HUDEP-2 (cell line): ENCODE data around the gene NHLRC4.
A peak's percentile ranks its signal among the peaks of the same experiment; 100 is the strongest.

ENCODE experiments used
- DNase-seq, 76 experiments: peaks; one replicate each; lab custom pipeline; 2025; ENCODE audit not compliant: unreplicated experiment in 76 of 76; lab: John Stamatoyannopoulos, UW

The NHLRC4 gene

DNA sequence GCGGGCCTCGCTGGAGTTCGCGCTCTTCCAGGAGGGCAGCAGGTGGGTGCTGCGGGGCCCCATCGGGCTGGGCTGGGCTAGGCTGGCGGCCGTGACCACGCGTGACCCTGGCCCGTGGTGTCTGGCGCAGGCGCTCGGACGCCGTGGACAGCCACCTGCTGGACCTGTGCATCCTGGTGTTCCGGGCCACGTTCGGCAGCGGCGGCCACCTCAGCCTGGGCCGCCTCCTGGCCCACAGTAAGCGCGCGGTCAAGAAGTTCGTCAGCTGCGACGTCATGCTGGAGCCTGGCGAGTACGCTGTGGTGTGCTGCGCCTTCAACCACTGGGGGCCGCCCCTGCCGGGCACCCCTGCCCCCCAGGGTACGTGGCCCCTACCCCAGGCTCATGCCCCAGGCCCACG, 14.6 kb upstream of the NHLRC4 start:
- DNase-seq: no peak

DNA sequence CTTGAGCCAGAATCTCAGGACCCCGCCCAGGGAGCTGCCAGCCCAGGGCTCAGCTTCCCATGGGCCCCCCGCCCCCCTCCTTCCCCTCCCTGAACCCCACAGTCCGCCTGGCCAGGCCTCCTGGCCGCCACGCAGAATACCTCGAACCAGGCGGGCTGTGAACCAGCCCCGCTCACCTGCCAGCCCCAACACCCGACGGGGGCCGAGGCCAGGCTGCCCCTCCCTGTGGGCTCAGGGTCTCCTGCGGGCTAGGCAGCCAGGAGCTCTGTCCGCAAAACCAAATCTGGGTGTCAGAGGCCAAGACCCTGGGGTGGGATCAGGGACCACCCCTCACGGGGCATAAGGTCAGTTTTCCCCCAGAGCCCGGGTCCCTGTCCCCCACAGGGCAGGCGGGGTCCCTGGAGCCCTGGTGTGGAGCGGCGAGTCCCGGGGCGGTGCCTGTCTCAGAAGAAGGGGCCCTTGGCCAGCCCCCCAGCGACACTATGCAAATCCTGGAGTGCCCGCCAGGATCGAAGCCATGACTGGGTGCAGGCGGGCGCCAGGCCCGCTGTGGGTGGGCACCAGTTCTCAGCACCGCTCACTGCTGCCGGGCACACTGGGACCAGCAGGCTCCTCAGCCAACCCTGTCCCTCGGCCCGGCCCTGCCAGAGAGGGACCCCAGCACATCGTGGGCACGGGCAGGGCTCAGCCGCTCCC, 13.1 kb upstream of the NHLRC4 start:
- DNase-seq: no peak

DNA sequence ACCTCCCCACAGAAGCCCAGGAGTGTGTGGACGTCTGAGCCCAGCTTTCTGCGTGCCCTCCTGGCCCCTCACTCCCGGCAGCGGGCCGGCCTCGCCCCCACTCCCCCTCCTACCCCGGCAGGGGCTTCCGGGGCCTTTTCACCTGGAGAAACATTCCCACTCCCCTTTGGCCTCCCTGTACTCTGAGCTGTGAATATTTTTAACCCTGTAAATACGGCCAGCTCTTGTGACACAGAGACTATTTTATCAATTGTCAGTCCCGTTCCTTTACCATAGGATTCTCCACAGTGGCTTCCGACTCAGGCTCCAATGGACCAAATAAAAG, 12.5 kb upstream of the NHLRC4 start:
- DNase-seq: no peak

DNA sequence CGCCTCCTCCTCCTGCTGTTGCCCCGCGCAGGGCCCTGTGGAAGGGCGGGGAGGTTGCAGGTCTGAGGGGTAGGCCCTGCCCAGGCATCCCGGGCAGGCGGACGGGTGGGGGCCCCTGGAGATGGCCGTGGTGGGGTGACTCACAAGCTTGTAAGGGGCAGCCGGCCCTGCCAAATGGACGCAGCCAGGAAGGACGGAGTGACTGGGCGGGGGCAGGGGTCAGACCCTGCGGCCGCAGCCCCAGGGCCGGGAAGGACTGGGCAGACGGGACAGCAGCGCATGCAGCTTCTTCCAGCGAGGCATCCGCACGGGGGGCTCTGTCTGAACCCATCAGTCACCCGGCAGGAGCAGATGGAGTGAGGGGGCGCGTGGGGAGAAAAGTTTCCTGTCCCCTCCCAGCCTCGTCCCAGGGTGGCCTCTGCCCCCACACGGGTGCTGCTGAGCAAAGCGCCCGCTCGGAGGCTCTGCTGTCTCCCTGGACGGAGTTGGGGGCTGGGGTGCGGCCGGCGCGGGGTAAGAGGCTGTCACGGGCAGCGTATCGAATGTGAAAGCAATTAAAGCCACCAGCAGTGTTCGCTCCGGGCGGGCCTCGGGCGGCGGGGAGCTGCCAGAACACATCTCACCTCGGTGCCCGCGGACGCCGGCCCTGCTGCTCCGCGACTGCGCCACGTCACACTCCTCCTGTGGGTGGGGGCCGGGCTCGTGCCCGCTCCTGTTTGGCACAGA, 12.0 kb upstream of the NHLRC4 start:
- no peak for DNase-seq

DNA sequence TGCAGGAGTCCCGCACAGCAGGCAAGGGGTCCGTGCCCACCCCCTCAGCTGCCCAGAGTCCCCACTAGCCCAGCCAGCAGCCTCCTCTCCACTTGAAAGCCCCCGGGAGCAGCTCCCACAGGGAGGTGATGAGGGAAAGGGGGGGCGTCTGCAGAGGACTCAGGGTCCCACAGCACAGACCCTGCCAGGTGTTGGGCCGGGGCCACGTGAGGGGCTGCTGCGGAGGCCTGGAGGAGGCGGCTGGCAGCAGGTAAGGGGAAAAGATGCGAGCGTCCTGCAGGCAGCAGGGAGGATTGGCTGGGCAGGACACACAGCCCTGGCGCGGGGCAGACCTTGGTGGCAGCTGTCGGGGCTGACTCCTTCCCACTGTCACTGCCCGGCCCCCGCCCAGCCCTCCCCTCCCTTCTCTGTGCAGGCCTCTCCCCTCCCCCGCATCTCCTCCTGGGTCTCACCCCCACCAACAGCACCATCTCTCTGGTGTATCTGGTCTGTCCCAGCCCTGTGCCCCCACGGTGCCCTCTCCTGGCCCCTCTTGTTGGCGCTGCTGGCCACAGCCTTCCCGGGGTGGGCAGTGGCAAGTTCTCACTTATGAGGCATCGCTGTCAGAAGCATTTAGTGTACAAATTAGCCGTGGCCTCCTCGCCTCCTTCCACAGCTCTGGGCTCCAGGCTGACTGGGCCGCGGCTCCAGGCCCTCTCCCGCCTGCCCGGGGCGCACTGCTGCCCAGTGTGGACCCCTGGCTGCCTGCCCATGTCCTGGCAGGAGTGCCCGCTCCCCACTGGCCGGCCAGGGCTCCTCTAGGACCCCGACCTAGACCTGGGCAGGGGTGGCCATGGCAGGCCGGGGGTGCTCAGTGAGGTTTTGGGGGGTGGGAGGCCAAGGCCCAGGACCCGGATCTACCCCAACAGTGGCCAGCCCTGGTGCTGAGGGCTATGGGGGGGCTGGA, 11.0 kb upstream of the NHLRC4 start:
- DNase-seq: peak in 18 of 76 experiments; percentile 10 to 54 (median 22)

DNA sequence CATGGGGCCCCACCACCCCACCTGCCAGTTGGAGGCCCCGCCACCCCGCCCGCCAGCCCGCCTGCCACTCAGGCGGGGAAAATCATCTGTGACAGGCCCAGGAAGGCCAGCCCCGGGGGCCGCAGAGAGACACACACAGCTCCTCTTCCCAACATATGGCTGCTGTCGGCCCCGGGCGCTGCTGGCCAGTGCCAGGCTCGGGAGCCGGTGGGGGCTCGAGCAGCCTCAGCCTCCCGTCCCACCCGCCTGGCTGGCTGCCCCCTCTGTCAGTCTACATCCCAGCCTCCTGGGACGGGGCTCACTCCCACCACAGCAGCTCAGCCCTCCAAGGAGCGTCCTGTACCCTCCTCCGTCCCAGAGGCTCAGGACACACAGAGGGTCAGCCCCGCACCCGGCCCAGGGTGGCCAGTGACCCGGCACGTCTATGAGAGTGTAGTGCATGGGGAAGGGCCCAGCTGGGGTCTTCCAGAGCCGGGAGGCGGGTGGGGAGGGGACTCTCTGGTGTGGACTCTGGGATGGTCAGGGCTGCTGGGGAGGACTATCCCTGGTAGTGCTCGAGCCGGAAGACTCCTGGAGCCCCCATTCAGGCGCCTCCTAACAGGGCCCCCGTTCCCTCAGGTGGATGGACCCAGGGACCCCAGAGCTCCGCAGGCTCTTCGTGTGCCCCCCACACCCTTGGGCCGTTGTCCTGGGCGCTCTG, 10.2 kb upstream of the NHLRC4 start:
- DNase-seq: no peak

DNA sequence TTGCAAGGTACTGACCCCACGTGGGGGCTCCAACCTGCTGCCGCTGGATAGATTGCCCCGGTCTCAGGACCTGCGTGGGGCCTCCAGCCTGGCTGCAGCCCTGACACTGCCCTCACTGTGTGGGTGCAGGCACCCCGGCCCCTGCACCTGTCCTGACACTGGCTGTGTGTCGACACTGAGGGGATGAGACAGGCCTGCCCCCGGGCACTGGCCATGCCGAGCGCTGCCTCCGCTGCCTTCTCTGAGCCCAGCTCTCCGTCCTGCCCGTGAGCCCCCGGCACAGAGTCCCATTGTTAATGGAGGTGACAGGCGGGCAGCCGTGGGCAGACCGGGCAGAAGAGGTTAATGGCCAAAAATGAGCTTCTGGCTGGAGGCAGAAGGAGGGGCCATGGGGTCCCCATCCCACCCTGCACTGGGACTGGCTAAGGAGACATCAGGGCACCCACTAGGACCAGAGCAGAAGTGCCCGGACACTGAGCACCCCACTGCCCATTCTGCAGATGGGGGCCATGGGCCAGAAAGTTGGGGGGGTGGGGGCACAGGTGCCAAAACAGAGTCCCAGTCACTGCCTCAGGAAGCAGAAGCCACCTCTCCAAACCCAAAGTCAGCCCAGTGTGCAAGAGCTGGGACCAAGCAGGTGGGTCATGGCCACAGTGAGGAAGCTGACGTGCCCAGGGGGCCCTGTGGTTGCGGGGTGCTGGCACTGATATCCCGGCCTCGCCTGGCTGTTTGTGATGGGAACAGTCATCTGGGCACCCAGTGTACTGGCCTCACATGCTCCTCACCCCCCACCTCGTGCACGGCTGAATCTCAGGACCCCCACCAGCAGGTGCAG, 9.1 kb upstream of the NHLRC4 start:
- no peak for DNase-seq

DNA sequence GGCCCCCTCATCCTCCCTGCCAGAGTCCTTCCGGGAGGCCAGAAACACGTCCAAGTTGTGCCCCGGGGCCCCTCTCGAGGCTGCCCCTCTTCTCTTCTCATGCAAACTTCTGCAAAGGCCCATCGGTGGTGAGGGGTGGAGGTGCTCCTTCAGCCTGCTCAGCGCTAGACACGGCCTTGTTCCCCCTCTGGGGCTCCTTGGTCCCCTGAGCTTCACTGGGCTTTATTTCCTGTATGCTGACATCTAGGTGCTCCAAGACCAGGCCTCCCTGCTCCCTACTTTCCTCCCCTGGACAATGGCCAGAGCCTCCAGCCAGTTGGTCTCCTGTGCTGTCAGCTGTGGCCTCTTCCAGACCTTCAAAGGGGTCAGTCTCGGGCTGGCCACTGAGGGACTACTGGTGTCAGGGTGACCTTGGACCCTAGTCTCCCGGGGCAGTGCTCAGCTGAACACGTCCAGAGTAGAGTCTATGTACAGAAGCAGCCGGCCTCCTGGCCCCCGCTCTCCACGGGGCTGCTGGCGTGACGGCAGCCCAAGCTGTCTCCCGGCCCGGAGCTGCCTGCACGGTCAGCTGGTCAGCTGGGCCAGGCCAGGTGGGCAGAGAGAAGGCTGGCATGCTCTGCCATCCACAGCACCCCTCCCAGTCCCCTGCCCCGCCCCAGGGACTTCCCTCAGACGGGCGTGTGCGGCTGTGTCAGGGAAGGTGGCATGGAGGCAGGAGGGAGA, 8.3 kb upstream of the NHLRC4 start:
- DNase-seq: peak in 1 of 76 experiments; percentile 65

DNA sequence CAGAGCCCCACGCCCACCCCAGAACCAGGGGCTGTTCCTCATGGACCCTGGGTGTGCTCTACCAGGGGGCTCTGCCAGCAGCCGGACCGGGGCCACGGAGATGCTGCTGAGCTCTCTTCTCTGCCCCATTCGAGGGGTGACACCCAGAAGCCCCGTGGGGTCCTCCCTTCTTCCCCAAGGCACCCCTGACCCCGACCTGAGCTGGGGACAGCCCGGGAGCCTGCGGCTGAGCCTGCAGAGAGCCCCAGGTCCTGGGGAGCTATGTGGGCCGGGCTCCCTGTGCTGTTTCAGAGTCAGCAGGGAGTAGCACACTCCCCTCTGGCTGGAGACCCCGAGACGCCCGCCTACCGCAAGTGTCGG, 7.8 kb upstream of the NHLRC4 start:
- DNase-seq: no peak

DNA sequence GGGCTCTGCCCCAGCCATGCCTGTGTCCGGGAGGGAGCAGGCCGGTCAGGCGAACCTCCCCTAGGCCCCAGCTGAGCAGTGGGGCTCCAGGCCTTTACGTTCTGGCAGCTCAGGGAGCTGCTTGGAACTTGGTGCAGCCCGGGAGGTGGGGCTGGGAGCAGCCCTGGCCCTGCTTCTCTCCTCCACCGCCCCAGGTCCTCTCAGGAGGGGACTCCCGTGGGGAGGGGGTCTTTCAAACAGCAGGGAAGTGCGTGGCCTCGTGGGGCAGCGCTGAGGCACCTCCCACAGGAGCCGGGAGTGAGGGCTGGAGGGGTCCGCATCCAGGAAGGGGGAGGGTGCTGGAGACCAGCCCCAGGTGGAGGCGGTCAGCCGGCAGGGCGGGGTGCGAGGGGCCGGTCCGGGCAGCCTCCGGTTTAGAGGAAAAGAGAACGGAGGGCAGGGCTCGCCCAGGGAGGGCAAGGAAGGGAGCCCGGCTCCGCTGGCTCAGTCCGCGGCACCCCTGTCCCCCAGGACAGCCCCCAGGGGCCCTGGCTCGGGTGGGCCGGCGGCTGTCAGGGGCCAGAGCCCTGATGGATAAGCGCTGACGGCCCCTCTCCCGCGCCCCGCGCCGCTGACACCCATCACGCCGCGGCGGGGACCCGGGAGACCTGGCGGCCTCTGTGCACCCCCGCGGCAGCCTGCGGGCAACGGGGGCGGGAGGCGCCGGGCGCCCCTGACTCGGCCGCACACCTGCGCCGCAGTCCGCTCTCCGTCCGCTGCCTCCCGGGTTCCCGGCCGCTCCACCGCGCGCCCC, 7.2 kb upstream of the NHLRC4 start:
- DNase-seq: no peak

DNA sequence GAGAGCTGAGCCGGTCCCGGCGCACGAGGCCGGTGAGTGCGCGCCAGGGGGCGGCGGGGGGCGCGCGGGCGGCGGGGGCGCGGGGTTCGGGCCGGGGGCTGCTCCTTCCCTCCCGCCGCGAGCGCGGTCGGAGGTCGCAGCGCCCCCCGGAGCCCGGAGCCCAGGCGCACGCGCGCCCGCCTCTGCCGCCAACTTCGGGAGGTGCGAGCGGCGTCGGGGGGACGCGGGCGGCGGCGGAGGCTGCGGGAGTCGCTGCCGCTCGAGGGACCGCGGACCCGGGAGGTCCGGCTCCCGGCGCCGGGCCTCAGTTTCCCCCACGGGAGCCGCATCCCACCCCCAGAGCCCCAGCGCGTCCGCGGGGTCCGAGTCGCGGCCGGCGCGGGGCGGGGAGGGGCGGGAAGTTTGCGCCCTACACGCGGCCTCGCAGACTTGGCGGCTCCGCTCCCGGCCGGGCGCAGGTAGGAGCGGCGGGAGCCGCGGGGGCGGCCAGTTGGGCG, 6.6 kb upstream of the NHLRC4 start, which contains the start of gene PRR35:
Gene PRR35, plus strand, starts transcription at position 191 of the 497 bp plus-strand sequence. CDS start 2,901 bp downstream, outside the sequence.
- DNase-seq: no peak

DNA sequence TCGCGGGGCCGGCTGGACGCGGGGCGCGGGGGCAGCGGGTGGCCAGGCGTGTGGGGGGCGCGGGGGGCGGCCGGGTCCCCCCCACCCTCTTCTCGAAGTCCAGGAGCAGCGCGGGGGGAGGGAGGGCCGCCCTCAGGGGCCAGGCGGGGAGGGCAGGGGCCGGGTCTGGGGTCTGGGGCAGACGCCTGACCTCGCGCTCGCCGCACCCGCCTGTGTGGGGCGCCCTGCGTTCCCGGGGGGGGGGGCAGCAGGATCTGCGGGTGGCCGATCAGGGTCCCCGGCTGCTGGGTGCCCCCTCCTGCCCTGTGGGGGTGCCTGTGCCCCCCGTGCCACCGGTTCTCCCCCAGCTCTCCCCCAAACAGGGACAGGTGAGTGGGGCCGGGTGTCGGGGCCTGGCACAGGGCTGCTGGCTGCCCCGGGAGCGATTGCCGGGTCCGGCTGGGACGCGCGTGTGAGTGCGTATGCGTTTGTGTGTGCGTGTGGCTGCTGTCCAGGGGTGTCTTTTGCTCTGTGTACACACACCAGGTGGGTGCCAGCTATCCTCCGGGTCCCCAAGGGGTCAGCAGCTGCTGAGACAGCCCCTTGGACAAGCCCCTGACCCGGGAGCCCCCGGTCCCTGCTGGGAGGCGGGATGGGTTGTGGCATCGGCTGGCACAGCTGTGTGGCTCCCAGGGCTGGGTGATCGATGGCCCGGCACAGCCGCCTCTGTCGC, 5.9 kb upstream of the NHLRC4 start:
- DNase-seq: no peak

DNA sequence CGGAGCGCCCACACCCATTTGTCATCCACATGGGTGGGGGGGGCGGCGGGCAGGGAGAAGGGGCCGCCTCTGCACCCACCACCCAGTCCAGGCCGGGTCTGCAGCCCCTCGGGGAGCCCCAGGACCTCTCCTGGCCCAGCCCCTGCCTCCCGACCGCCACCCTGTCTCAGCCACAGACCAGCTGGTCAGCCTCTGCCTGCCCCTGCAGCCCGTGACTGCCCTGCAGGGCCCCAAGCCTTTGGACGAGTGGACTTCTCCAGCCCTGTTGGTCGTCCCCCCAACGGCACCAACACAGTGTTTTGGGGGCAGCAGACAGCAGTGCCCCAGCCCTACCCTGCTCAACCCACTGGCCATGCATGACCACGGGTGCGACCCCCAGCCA, 5.4 kb upstream of the NHLRC4 start:
- DNase-seq: no peak

DNA sequence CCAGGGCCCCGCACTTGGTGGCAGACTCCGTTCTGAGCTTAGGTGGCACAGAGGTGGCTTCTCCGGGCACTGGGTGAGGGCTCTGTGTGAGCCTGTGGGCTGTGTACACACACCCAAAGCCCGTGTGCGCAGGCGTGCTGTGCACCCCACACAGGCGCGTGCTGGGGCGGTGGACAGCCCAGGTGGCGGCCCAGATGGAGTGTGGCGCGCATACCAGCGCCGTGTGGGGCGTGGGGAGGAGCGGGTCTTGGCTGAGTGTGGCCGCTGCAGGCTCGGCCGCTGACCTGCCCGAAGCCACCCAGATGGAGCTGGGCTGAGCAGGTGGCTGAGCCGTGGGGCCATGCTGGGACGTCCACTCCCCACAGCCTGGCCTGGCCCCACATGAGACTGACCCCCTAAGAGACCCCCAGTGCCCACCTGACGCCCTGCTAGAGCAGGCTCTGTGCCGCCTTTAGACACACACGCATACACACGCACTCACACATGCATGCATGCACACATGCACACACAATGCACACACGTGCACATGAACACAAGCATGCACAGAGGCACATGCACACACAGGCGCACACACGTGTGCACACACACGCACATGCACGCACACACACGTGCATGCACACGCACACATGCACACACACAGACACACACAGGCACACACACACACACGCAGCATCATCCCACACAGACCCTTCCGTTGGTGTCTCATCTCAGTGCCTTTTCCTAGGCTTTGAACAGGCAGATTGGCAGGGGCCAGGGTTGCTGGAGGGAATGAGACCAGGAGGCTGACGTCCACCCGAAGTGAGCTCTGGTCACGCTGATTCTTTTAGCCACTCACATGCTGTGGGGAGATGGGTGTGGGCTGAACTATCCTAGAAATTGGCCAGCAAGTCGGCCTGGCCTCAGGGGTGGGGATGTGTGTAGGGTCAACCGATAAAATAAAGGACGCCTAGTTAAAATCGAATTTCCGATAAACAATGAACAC, 4.6 kb upstream of the NHLRC4 start:
- DNase-seq: no peak

DNA sequence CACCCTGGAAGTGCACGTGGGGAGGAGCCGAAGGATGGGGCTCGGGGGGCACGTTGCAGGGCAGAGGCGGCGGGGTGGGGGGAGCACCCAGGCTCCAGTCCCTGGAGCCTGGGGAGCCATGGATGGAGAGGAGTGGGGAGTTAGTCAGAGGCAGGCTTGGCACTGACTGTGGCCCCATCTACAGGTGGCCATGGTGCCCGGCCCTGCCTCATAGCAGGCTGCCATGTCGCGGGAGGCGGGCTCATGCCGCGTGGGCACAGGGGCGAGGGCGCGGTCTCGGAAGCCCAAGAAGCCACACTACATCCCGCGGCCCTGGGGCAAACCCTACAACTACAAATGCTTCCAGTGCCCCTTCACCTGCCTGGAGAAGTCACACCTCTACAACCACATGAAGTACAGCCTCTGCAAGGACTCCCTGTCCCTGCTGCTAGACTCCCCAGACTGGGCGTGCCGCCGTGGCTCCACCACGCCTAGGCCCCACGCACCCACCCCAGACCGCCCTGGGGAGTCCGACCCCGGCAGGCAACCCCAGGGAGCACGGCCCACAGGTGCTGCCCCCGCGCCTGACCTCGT, 3.6 kb upstream of the NHLRC4 start:
- no peak for DNase-seq

DNA sequence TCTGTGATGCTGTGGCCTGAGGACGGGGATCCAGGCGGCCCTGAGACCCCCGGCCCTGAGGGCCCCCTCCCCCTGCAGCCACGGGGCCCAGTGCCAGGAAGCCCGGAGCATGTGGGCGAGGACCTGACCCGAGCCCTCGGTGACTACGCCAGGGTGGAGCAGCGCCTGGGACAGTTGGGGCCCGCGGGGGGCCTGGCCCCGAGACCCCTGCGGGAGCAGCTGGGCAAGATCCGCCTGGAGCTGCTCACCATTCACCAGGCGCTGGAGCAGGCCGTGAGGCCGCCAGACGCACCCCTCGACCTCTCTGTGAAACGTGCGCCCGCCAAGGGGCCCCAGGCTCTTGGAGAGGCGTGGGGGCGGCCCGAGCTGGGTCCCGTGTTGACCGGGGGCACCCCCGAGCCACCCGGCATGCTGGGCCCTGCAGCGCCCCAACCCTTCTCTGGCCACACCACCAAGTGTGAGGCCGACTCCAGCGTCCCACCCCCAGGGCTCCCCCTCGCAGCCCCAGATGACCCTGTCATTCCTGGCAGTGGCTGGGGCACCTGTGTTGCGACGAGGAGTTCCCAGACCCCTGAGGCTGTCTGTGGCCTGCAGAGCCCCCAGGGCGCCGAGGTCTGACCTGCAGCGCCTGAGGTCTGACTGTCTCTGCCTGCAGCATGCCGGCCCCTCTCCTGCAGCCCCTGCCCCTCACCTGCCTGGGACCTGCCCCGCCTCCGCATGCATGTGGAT, 2.0 kb upstream of the NHLRC4 start:
- no peak for DNase-seq
